Vagina (tissue), 2 donors: Measurements from ENCODE around the gene PXN. TPM values are rescaled to one million over a fixed set of nuclear protein-coding genes. Genes with fewer than 3 reads are reported as not detected.

Experiments
- DNase-seq, 2 donors: peaks; one replicate each; pipeline ENCODE4 v3.0.0-alpha.2; 2017; ENCODE audit errors: extremely low spot score in 2 of 2
- H3K27ac ChIP-seq: fragments of 200-600 bp; sonication (generic); one replicate; pipeline ENCODE4 v1.5.1; 2019
- H3K27me3 ChIP-seq: fragments of 200-600 bp; sonication (generic); one replicate; pipeline ENCODE4 v1.5.1; 2019
- H3K36me3 ChIP-seq, 2 donors: fragments of 200-600 bp; sonication (generic); one replicate each; pipeline ENCODE4 v1.5.1; 2017 to 2019
- H3K4me1 ChIP-seq: fragments of 200-600 bp; sonication (generic); one replicate; pipeline ENCODE4 v1.5.1; 2019
- H3K4me3 ChIP-seq, 2 donors: fragments of 200-600 bp; sonication (generic); 1 replicate in 1 of 2; 2 replicates in 1 of 2; pipeline ENCODE4 v1.5.1; 2016 to 2019
- H3K9me3 ChIP-seq: fragments of 200-600 bp; sonication (generic); one replicate; pipeline ENCODE4 v1.5.1; 2019
- POLR2A ChIP-seq, 2 donors: fragments of 450-650 bp; IDR thresholded peaks; one replicate each; pipeline ENCODE4 v1.6.1; 2017; ENCODE audit warnings: antibody characterized with exemption in 2 of 2, mild to moderate bottlenecking in 2 of 2, moderate library complexity in 2 of 2
- POLR2AphosphoS5 ChIP-seq, 2 donors: sonication (generic); formaldehyde crosslinking; IDR thresholded peaks; one replicate each; pipeline ENCODE4 v1.9.0; 2017; ENCODE audit warnings: antibody characterized with exemption in 2 of 2, mild to moderate bottlenecking in 2 of 2, low read depth in 1 of 2; ENCODE audit not compliant: insufficient read depth in 1 of 2
- intact Hi-C: fragments of 100-400 bp; cut with DNase I; formaldehyde crosslinking; loops from one replicate; pipeline ENCODE4 v1.15.1; 2023
- total RNA-seq: library from RNA; depleted of rRNA; stranded (reverse); fragments of >200 nt; gene quantifications from one replicate; pipeline ENCODE4 v1.2.3, GENCODE V29; 2016
- TF ChIP-seq, protein P1 (sequence below), 3 experiments: fragments of 450-650 bp in 2 of 3; fragments of 200-600 bp in 1 of 3; sonication (generic) in 1 of 3; IDR thresholded peaks; one replicate each; pipeline ENCODE4 v1.5.1; 2017 to 2019; ENCODE audit warnings: antibody characterized with exemption in 3 of 3, mild to moderate bottlenecking in 2 of 3, moderate library complexity in 2 of 3

PXN gene
- total RNA-seq, 1 donor from 2014 or later = 95.3 TPM

GRCh38 chr12:120168337-120168736, 97.2 kb downstream of the PXN start:
- Histone ChIP-seq H3K27me3 (no peaks in the 10 kb centered on the region), H3K4me1 (no peaks in the 10 kb centered on the region), H3K27ac (no peak overlapping the region), H3K36me3 (peaks cover 0 to 70% of the 10 kb centered on the region in 2 donors), H3K4me3 (no peak overlapping the region), H3K9me3 (no peaks in the 10 kb centered on the region)
- TF ChIP-seq, protein P1, sequence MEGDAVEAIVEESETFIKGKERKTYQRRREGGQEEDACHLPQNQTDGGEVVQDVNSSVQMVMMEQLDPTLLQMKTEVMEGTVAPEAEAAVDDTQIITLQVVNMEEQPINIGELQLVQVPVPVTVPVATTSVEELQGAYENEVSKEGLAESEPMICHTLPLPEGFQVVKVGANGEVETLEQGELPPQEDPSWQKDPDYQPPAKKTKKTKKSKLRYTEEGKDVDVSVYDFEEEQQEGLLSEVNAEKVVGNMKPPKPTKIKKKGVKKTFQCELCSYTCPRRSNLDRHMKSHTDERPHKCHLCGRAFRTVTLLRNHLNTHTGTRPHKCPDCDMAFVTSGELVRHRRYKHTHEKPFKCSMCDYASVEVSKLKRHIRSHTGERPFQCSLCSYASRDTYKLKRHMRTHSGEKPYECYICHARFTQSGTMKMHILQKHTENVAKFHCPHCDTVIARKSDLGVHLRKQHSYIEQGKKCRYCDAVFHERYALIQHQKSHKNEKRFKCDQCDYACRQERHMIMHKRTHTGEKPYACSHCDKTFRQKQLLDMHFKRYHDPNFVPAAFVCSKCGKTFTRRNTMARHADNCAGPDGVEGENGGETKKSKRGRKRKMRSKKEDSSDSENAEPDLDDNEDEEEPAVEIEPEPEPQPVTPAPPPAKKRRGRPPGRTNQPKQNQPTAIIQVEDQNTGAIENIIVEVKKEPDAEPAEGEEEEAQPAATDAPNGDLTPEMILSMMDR (IDR thresholded peaks at IDR 0.05) = no peak
- TF ChIP-seq POLR2A (IDR thresholded peaks at IDR 0.05) = no peak
- no peak for TF ChIP-seq POLR2AphosphoS5 (IDR thresholded peaks at IDR 0.05; ENCODE audit: insufficient read depth in 1 of 2, low read depth in 1 of 2)
- intact Hi-C loops = no loop called here
- no peak for DNase-seq

DNA sequence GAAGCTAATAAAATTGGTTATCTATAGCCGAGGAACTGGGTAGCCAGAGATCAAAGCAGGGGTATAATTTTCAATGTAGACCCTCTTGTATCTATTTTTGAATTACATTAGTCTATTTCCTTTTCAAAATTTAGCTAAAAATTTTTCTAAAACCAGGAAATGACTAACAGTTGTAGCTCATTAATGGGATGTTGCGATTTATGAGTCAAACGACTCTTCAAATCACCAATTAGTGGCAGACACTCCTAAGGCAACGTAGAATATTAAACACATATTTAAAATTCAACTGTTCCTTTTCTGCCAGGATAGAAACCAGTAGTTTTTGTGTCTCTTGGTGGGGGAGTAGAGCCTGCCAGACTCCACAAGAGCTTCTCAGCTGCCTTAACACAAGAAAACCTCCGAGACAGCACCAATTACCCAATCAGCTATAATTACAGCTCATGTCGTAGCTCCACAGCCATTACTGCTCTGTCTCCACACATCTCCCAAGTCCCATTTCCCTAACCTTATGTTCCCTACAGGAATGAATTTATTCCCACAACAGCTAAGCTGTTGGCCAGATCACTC, 97.9 kb downstream of the PXN start:
- no peak for DNase-seq
- H3K27ac ChIP-seq = no peak overlapping the region
- no peaks in the 10 kb centered on the region for H3K27me3 ChIP-seq
- intact Hi-C loops = no loop called here
- no peak overlapping the region for H3K4me3 ChIP-seq
- H3K36me3 ChIP-seq = peaks cover 0 to 70% of the 10 kb centered on the region in 2 donors
- no peaks in the 10 kb centered on the region for H3K9me3 ChIP-seq
- no peak for TF ChIP-seq POLR2AphosphoS5 (IDR thresholded peaks at IDR 0.05; ENCODE audit: insufficient read depth in 1 of 2, low read depth in 1 of 2)
- no peak for TF ChIP-seq POLR2A (IDR thresholded peaks at IDR 0.05)
- TF ChIP-seq, protein P1 (IDR thresholded peaks at IDR 0.05) = no peak
- no peaks in the 10 kb centered on the region for H3K4me1 ChIP-seq

DNA sequence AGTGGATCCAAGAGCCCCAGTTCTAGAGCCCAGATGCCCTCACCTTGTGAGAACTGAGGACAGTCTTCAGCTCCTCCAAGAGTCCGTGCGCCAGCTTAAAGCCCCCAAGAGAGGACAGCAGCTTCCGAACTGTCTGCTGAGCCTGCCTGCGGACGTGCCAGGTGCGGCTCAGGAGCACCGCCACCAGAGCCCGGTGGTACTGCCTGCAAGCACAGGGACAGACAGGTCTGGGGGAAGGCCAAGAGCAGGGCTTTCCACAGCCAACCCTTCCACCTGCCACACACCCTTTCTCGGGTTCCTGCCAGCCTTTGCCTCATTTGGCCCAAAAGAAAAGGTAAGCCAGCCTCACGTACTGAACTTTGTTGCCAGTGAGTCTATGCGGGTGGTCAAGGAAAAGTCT, 101.2 kb downstream of the PXN start:
- no peak overlapping the region for H3K27ac ChIP-seq
- H3K9me3 ChIP-seq = no peaks in the 10 kb centered on the region
- H3K27me3 ChIP-seq = no peaks in the 10 kb centered on the region
- DNase-seq = no peak
- H3K4me3 ChIP-seq = no peak overlapping the region
- TF ChIP-seq POLR2AphosphoS5 (IDR thresholded peaks at IDR 0.05; ENCODE audit: insufficient read depth in 1 of 2, low read depth in 1 of 2) (no peak), POLR2A (IDR thresholded peaks at IDR 0.05) (no peak)
- TF ChIP-seq, protein P1 (IDR thresholded peaks at IDR 0.05) = no peak
- peaks cover 0 to 65% of the 10 kb centered on the region in 2 donors for H3K36me3 ChIP-seq
- H3K4me1 ChIP-seq = no peaks in the 10 kb centered on the region
- intact Hi-C loops = no loop called here

DNA sequence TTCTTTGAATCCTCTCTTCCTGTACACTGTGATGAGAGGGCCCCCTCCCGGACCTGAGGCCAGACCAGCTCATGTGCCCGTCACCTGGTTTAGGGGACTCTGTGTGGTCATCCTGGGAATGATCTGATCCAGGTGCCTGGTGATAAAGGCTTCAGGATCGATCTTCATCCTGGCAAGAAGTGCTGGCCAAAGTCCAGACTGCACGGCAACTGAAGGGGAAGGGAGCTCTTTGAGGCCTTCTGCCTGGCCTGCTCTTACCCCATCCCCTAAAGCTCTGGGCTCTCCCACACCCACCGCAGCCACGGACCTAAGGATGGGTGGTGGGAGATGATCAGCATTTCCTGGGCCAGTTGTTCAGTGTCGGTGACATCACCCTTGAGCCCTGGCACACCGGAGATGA, 102.8 kb downstream of the PXN start:
- Histone ChIP-seq H3K36me3 (peaks cover 0 to 59% of the 10 kb centered on the region in 2 donors), H3K4me3 (no peak overlapping the region), H3K27me3 (no peaks in the 10 kb centered on the region), H3K27ac (no peak overlapping the region), H3K9me3 (no peaks in the 10 kb centered on the region), H3K4me1 (no peaks in the 10 kb centered on the region)
- intact Hi-C loops = no loop called here
- DNase-seq = no peak
- TF ChIP-seq, protein P1 (IDR thresholded peaks at IDR 0.05) = no peak
- no peak for TF ChIP-seq POLR2AphosphoS5 (IDR thresholded peaks at IDR 0.05; ENCODE audit: insufficient read depth in 1 of 2, low read depth in 1 of 2)
- TF ChIP-seq POLR2A (IDR thresholded peaks at IDR 0.05) = no peak

DNA sequence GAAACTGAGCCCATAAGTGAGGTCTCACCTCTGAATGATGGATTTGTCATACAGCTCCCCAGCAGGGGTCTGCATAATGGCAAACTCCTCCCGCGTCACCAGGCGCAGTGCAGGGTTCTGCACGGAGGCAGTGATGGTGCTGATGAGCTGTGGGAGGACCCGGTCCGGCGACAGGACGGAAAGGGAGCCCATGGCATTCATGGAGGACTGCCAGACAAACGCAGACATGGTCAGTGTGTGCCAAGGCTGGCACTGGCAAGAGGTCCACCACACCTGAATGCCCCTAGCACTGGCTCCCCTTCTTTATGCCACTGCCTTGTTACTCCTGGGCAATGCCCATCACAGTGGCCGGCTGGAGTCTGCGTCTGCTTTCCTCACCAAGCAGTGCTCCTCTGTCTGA, 103.7 kb downstream of the PXN start:
- TF ChIP-seq, protein P1 (IDR thresholded peaks at IDR 0.05) = no peak
- no peak for TF ChIP-seq POLR2A (IDR thresholded peaks at IDR 0.05)
- no peak for TF ChIP-seq POLR2AphosphoS5 (IDR thresholded peaks at IDR 0.05; ENCODE audit: insufficient read depth in 1 of 2, low read depth in 1 of 2)
- no peaks in the 10 kb centered on the region for H3K4me1 ChIP-seq
- no peak overlapping the region for H3K27ac ChIP-seq
- H3K36me3 ChIP-seq = peaks cover 0 to 68% of the 10 kb centered on the region in 2 donors
- H3K4me3 ChIP-seq = no peak overlapping the region
- DNase-seq = no peak
- intact Hi-C loops = no loop called here
- no peaks in the 10 kb centered on the region for H3K27me3 ChIP-seq
- no peaks in the 10 kb centered on the region for H3K9me3 ChIP-seq
